Retinal pigment epithelial cell (primary cell): ENCODE measurements around the gene UBE3C.
"Not testable (repeated sequence)": the region's sequence is repeated elsewhere in the genome, so short reads cannot be mapped to it uniquely, and the experiment has no call there.

Source experiments
- DNase-seq: peaks from one replicate; pipeline ENCODE4 v3.0.0-alpha.2; 2010; ENCODE audit warnings: low read depth
- H3K4me3 ChIP-seq: 2 replicates; pipeline ENCODE4 v1.5.1; 2011; ENCODE audit warnings: mild to moderate bottlenecking, low read length, control low read depth, moderate library complexity
- CTCF ChIP-seq: conservative IDR thresholded peaks from 2 replicates; pipeline ENCODE4 v1.5.1; 2011; ENCODE audit warnings: low read depth, low read length, control low read depth, inconsistent platforms

Gene UBE3C

GRCh38 chr7:157271991-157272324, 133.2 kb downstream of the UBE3C start:
- no peak for TF ChIP-seq CTCF
- H3K4me3 ChIP-seq = no peak overlapping the region
- DNase-seq = peak; percentile 25

DNA sequence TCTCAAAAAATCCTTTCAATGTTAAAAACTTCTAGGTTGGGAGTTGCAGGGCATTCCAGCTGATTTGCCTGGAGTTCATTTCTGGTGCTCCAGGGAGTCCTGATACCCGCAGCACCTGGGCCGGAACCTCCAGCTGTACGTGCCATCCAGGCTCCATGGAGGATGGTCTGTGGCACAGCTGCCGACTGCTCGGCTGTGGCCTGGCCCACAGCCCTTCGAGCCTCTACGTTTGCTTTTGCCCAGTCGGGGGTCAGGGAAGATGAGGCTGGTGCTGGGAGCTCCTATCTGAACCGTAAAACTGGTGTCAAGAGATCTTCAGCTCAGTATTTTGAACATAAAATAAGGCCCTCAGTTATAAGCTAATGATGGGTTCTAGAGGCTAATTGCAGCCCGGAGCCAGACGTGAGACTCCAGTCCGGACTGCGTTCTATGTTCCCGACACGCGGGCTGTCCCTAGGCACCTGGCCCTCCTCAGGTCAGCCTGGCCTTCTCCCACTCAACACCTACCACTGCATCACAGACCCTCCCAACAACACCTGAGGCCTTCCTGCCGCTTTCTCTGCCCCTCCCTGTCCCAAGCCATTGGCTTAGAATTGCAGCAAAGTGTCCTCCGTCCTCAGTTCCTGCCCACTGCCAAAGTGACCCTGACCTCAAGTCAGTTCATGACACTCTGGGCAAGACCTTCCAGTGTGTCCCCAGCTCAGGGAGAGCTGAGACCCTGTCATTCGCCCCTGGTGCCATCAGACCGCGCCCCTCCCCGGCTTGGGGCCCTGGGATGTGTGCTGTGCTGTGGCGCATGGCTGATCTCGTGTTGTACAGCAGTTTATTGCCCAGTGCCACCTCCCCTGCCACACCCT, 133.9 kb downstream of the UBE3C start:
- no peak overlapping the region for H3K4me3 ChIP-seq
- DNase-seq = no peak
- no peak for TF ChIP-seq CTCF

GRCh38 chr7:157273208-157274093, 134.7 kb downstream of the UBE3C start:
- peak; percentile 97 for TF ChIP-seq CTCF
- H3K4me3 ChIP-seq = no peak overlapping the region
- peak; percentile 17 for DNase-seq

DNA sequence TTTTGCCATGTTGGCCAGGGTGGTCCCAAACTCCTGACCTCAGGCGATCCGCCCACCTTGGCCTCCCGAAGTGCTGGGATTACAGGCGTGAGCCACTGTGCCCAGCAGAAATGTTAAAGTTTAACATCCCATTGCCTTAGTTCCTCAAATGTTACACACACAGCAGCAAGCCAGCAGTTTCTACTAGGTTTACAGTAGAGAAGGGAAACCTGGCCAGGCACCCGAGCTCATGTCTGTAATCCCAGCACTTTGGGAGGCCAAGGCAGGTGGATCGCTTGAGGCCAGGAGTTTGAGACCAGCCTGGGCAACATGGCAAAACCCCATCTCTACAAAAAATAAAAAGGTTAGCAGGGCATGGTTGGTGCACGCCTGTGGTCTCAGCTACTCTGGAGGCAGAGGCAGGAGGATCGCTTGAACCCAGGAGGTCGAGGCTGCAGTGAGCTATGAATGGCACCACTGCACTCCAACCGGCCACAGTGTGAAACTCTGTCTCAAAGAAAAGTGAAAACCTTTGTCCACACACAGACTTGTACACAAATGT, 135.4 kb downstream of the UBE3C start:
- not testable (repeated sequence) for H3K4me3 ChIP-seq

GRCh38 chr7:157274991-157275427, 136.3 kb downstream of the UBE3C start:
- no peak for TF ChIP-seq CTCF
- no peak for DNase-seq
- H3K4me3 ChIP-seq = no peak overlapping the region

More for the DNA sequence above, 135.4 kb downstream of the UBE3C start:
- DNase-seq = not testable (repeated sequence)

DNA sequence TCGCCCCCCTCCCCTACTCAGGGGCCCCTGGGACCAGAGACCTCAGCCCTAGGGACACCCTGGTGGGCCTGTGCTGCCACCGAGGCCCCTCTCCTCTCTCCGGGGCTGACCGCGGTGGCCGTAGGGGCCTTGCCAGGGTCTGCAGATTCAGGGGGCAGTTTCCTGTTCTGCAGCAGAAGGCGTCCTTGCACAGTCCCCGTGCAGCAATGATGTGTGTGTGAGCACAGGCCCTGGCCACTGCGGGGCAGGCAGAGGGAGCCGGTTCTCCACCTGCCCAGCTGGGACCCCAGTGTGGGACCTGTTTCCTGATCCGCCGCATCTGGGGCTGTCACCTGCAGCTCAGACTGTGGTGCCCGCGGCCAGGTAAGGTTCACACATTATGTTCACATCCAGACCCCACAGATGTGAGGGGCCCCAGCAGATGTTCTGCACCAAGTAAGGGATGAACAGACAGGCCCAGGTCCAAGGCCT, 137.4 kb downstream of the UBE3C start:
- no peak overlapping the region for H3K4me3 ChIP-seq
- DNase-seq = no peak
- no peak for TF ChIP-seq CTCF
